Measurements from ENCODE around the gene SCN1A. TPM values are rescaled to one million over a fixed set of nuclear protein-coding genes. Genes with fewer than 3 reads are reported as not detected.
A peak's percentile ranks its signal among the peaks of the same experiment; 100 is the strongest.

SCN1A gene
- total and polyA plus RNA-seq, 10 donors: under 0.01 TPM; not detected in 9

- H3K4me3 ChIP-seq: peak overlapping the region in 2 of 8 donors; percentile 59 to 83
- intact Hi-C loops (cut with DNase I; ENCODE audit: low total_unique reads): loop anchor here (5.0 kb wide), 1 partner anchor 175 kb away; the partner anchor contains the start of gene SCN1A
- TF ChIP-seq, protein P1, sequence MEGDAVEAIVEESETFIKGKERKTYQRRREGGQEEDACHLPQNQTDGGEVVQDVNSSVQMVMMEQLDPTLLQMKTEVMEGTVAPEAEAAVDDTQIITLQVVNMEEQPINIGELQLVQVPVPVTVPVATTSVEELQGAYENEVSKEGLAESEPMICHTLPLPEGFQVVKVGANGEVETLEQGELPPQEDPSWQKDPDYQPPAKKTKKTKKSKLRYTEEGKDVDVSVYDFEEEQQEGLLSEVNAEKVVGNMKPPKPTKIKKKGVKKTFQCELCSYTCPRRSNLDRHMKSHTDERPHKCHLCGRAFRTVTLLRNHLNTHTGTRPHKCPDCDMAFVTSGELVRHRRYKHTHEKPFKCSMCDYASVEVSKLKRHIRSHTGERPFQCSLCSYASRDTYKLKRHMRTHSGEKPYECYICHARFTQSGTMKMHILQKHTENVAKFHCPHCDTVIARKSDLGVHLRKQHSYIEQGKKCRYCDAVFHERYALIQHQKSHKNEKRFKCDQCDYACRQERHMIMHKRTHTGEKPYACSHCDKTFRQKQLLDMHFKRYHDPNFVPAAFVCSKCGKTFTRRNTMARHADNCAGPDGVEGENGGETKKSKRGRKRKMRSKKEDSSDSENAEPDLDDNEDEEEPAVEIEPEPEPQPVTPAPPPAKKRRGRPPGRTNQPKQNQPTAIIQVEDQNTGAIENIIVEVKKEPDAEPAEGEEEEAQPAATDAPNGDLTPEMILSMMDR (IDR thresholded peaks at IDR 0.05 in 8 of 11, conservative IDR thresholded peaks at IDR 0.05 in 3 of 11): no peak
- TF ChIP-seq POLR2A (IDR thresholded peaks at IDR 0.05): no peak
- no peak for TF ChIP-seq POLR2AphosphoS5 (IDR thresholded peaks at IDR 0.05)
These were observed 175.7 kb downstream of the SCN1A start for GRCh38 chr2:165952085-165952484.

DNA sequence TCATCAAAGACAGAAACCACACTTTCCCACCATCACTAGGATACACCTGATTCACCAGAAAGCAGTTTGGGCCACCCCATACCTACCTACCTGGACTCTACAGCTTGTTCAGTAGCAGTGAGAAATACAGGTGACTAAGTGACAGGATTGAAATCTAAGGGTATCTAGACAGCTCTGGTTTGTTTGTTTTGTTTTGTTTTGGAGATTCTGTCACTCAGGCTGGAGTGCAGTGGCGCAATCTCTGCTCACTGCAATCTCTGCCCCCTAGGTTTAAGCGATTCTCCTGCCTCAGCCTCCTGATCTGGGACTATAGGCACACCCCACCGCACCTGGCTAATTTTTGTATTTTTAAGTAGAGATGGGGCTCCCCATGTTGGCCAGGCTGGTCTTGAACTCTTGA, 177.4 kb downstream of the SCN1A start:
- WGBS, 5 donors: 89 to 99% (median 93%) methylated on average over 3 of the region's 3 CpGs
- Histone ChIP-seq H3K4me3 (no peak overlapping the region), H3K27ac (no peak overlapping the region), H3K9me3 (no peaks in the 10 kb centered on the region), H3K27me3 (replicated peaks in 1 of 7) (no peaks in the 10 kb centered on the region), H3K4me1 (peaks cover 13 to 52% (median 40%) of the 10 kb centered on the region in 6 donors), H3K36me3 (peaks cover 0 to 40% (median 7%) of the 10 kb centered on the region in 6 donors)
- TF ChIP-seq, protein P1 (IDR thresholded peaks at IDR 0.05 in 8 of 11, conservative IDR thresholded peaks at IDR 0.05 in 3 of 11): no peak
- TF ChIP-seq POLR2AphosphoS5 (IDR thresholded peaks at IDR 0.05): no peak
- no peak for TF ChIP-seq POLR2A (IDR thresholded peaks at IDR 0.05)
- intact Hi-C loops (cut with DNase I; ENCODE audit: low total_unique reads): loop anchor here (5.0 kb wide), 1 partner anchor 177 kb away; the partner anchor contains the start of gene SCN1A
- DNase-seq: no peak

More at GRCh38 chr2:165952085-165952484, 175.7 kb downstream of the SCN1A start:
- Histone ChIP-seq H3K9me3 (no peaks in the 10 kb centered on the region), H3K27me3 (replicated peaks in 1 of 7) (no peaks in the 10 kb centered on the region), H3K27ac (no peak overlapping the region), H3K36me3 (peaks cover 0 to 24% (median 5%) of the 10 kb centered on the region in 6 donors), H3K4me1 (peaks cover 13 to 52% (median 40%) of the 10 kb centered on the region in 6 donors)
- no peak for DNase-seq
- WGBS, 5 donors: 0 to 2% (median 0%) methylated on average over 1 of the region's 1 CpG

DNA sequence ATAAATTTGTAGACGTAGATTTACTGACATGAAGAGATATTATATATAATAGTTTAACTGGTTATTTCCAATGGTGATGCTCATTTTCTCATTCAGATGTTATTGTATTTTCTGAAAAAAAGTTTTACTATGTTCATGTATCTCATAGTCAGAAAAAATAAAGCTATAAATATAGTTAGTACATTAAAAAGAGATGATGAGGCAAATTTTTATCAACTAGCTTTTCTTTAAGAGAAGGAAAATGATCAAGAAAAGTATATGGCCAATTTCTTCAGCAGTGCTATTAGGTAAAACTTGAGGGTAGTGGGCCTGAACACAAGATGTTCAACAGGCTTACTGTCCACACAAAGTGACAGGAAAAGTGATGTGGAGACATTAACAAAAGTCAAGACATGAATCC, 186.0 kb downstream of the SCN1A start:
- 94 to 98% (median 97%) methylated on average over 1 of the region's 1 CpG for WGBS, 5 donors
- intact Hi-C loops (cut with DNase I; ENCODE audit: low total_unique reads): no loop called here
- Histone ChIP-seq H3K36me3 (peaks cover 0 to 97% (median 51%) of the 10 kb centered on the region in 6 donors), H3K4me3 (no peak overlapping the region), H3K27ac (no peak overlapping the region), H3K9me3 (no peaks in the 10 kb centered on the region), H3K27me3 (replicated peaks in 1 of 7) (no peaks in the 10 kb centered on the region), H3K4me1 (no peaks in the 10 kb centered on the region)
- no peak for TF ChIP-seq POLR2AphosphoS5 (IDR thresholded peaks at IDR 0.05)
- TF ChIP-seq, protein P1 (IDR thresholded peaks at IDR 0.05 in 8 of 11, conservative IDR thresholded peaks at IDR 0.05 in 3 of 11): no peak
- TF ChIP-seq POLR2A (IDR thresholded peaks at IDR 0.05): no peak
- DNase-seq: no peak

GRCh38 chr2:165938237-165938636, 189.6 kb downstream of the SCN1A start:
- H3K9me3 ChIP-seq: no peaks in the 10 kb centered on the region
- TF ChIP-seq POLR2AphosphoS5 (IDR thresholded peaks at IDR 0.05): no peak
- TF ChIP-seq, protein P1 (IDR thresholded peaks at IDR 0.05 in 8 of 11, conservative IDR thresholded peaks at IDR 0.05 in 3 of 11): no peak
- TF ChIP-seq POLR2A (IDR thresholded peaks at IDR 0.05): no peak
- H3K4me1 ChIP-seq: no peaks in the 10 kb centered on the region
- intact Hi-C loops (cut with DNase I; ENCODE audit: low total_unique reads): no loop called here
- no peak overlapping the region for H3K4me3 ChIP-seq
- no peak for DNase-seq
- H3K27me3 ChIP-seq (replicated peaks in 1 of 7): no peaks in the 10 kb centered on the region
- 92 to 100% (median 93%) methylated on average over 1 of the region's 1 CpG for WGBS, 5 donors
- H3K36me3 ChIP-seq: peaks cover 0 to 91% (median 40%) of the 10 kb centered on the region in 6 donors
- H3K27ac ChIP-seq: no peak overlapping the region

Small RNAs within 50 kb of the gene (small RNA-seq; reads per million reads assigned to genes)
- 0 reads per million in 4 donors for gene RF00019

Other genes with a start within 250 kb of the SCN1A start
- 10 to 100 TPM; 20.2 to 42.2 (median 29.6) TPM for gene TTC21B, start 174.2 kb downstream of the SCN1A start, total RNA-seq
- gene TTC21B, start 174.2 kb downstream of the SCN1A start, polyA plus RNA-seq: 1 to 10 TPM; 4.3 to 7.1 (median 5.5) TPM
- 10 to 100 TPM in 6 of 7 donors, 1 to 10 TPM in 1; 9.7 to 27.9 (median 21.1) TPM for gene SCN9A, start 247.9 kb upstream of the SCN1A start, total RNA-seq
- gene SCN9A, start 247.9 kb upstream of the SCN1A start, polyA plus RNA-seq: 1 to 10 TPM in 2 of 3 donors, under 1 TPM in 1; 0.76 to 2.3 (median 2.1) TPM

Measured in spleen (tissue), 11 donors.